DND-41 (cell line): ENCODE results near the gene DTX3L.

Experiments used
- EZH2 ChIP-seq: IDR thresholded peaks from 3 replicates; pipeline ENCODE4 v1.6.1; 2012; ENCODE audit warnings: borderline replicate concordance, low read depth, mild to moderate bottlenecking, moderate library complexity, low read length, inconsistent platforms; ENCODE audit not compliant: severe bottlenecking
- TF ChIP-seq, protein P1 (sequence below): IDR thresholded peaks from 2 replicates; pipeline ENCODE4 v1.5.1; 2012; ENCODE audit warnings: borderline replicate concordance, low read length, moderate library complexity, mild to moderate bottlenecking; ENCODE audit not compliant: poor library complexity, severe bottlenecking; ENCODE audit errors: extremely low read depth

DNA sequence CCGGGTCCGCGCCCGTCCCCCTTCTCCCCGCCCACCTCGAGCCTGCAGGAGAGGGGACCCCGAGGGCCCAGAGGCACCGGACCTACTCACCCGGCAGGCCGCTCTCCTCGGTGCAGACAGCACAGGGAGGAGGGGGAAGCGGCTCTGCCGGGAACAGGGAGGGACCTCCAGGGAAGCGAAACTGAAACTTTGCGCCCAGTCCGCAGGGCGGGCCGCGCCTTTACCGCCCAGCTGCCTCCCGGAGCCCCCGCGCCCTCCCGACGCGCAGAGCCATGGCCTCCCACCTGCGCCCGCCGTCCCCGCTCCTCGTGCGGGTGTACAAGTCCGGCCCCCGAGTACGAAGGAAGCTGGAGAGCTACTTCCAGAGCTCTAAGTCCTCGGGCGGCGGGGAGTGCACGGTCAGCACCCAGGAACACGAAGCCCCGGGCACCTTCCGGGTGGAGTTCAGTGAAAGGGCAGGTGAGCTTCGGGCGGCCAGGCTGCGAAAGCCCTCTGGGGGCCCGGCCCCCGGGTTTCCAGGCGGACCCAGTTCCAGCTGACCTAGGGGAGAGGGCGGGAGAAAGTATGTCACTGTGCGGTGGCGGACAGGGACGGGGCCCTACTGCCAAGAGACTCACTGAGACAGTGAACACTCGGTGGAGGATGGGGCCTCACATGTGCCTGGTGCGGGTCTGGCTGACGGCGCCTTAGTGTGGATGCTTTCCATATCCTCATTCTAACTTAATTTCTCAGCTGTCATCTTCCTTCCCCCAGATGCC lies at the start of gene DTX3L, which contains the start of gene PARP9:
- TF ChIP-seq, protein P1, sequence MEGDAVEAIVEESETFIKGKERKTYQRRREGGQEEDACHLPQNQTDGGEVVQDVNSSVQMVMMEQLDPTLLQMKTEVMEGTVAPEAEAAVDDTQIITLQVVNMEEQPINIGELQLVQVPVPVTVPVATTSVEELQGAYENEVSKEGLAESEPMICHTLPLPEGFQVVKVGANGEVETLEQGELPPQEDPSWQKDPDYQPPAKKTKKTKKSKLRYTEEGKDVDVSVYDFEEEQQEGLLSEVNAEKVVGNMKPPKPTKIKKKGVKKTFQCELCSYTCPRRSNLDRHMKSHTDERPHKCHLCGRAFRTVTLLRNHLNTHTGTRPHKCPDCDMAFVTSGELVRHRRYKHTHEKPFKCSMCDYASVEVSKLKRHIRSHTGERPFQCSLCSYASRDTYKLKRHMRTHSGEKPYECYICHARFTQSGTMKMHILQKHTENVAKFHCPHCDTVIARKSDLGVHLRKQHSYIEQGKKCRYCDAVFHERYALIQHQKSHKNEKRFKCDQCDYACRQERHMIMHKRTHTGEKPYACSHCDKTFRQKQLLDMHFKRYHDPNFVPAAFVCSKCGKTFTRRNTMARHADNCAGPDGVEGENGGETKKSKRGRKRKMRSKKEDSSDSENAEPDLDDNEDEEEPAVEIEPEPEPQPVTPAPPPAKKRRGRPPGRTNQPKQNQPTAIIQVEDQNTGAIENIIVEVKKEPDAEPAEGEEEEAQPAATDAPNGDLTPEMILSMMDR = no peak
- no peak for TF ChIP-seq EZH2
